A549 treated with Mapracorat at 1 μM for 4 hours (cell line): ENCODE measurements around the gene MYOF. TPM values are rescaled to one million over a fixed set of nuclear protein-coding genes. Genes with fewer than 3 reads are reported as not detected.

ENCODE experiments used
- total RNA-seq: library from RNA; stranded (reverse); fragments of 200-300 nt; extraction: Qiagen RNA extraction; gene quantifications from 5 replicates; pipeline ENCODE4 v1.2.3, GENCODE V29; 2022

The MYOF gene
- 179 to 227 TPM (median 222 TPM) in 5 replicates for total RNA-seq

GRCh38 chr10:93482145-93482834 lies at the start of gene MYOF:
Gene MYOF, minus strand, starts transcription at chr10:93482334. Its CDS starts 140 bp downstream, at chr10:93482194.

GRCh38 chr10:93496322-93497041 lies 14.3 kb upstream of the MYOF start, which contains the start of gene CEP55:
Gene CEP55, plus strand, starts transcription at chr10:93496612. Its CDS starts 3,440 bp downstream, at chr10:93500052.

Other genes with a start within 250 kb of the MYOF start
- 57.5 to 72.2 TPM (median 65.1 TPM) in 5 replicates for gene CEP55, start 14.3 kb upstream of the MYOF start, total RNA-seq
- gene FFAR4, start 84.3 kb upstream of the MYOF start, total RNA-seq, result 0.07 to 0.29 TPM (median 0.15 TPM) in 5 replicates
- 6.0 to 11.8 TPM (median 9.4 TPM) in 5 replicates for gene RBP4, start 118.9 kb upstream of the MYOF start, total RNA-seq
- not detected in 5 replicates for gene PDE6C, start 130.2 kb upstream of the MYOF start, total RNA-seq
- 4.9 to 5.6 TPM (median 5.5 TPM) in 5 replicates for gene FRA10AC1, start 220.3 kb upstream of the MYOF start, total RNA-seq